Lower leg skin (tissue), 3 donors: ENCODE results near the gene PRMT7.

ENCODE experiments used
- CTCF ChIP-seq, 3 donors: fragments of 450-650 bp; IDR thresholded peaks; one replicate each; pipeline ENCODE4 v1.5.1; 2016; ENCODE audit warnings: antibody characterized with exemption in 3 of 3, mild to moderate bottlenecking in 3 of 3, moderate library complexity in 2 of 3
- POLR2A ChIP-seq, 2 donors: fragments of 450-650 bp; IDR thresholded peaks; one replicate each; pipeline ENCODE4 v1.6.1; 2016 to 2017; ENCODE audit warnings: antibody characterized with exemption in 2 of 2, mild to moderate bottlenecking in 1 of 2, moderate library complexity in 1 of 2

DNA sequence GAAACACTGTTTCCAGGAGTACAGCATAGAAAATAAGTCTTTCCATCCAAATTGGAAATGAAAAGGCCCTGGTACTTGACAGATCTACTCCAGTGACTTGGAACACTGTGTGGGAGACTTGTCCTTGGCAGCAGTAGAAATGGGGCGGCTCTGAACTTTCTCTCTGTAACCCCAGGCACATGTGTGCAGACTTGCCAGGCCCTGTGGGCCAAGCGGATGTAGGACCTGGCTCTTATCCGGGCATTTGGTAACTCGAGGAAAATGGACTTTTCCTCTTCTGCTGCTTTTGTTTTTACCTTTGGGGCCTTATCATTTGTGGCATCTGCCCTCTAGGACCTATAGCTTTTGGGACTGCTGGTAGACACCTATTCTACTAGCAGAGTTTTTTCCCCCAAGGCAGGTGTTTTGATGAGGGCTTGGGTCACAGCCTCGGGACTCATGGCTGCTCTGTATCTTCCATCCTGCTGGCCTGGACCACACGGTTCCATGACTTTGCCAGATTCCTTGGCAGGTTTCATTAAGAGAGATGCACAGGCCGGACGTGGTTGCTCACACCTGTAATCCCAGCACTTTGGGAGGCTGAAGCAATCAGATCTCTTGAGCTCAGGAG lies 94.0 kb downstream of the PRMT7 start:
- no peak for TF ChIP-seq CTCF (IDR thresholded peaks at IDR 0.05)
- TF ChIP-seq POLR2A (IDR thresholded peaks at IDR 0.05): no peak
